BLaER1 (cell line): Measurements from ENCODE around the gene DUOX1.
"Not testable (repeated sequence)": the region's sequence is repeated elsewhere in the genome, so short reads cannot be mapped to it uniquely, and the experiment has no call there.

Experiments
- H3K27ac ChIP-seq: shearing (Covaris generic); formaldehyde crosslinking; 2 replicates; pipeline ENCODE4 v1.8.1; 2022
- H3K27me3 ChIP-seq: shearing (Covaris generic); formaldehyde crosslinking; 2 replicates; pipeline ENCODE4 v1.8.1; 2022
- H3K36me3 ChIP-seq: shearing (Covaris generic); formaldehyde crosslinking; 2 replicates; pipeline ENCODE4 v1.8.1; 2022
- H3K4me1 ChIP-seq: shearing (Covaris generic); formaldehyde crosslinking; 2 replicates; pipeline ENCODE4 v1.8.1; 2022
- H3K4me2 ChIP-seq: shearing (Covaris generic); formaldehyde crosslinking; 2 replicates; pipeline ENCODE4 v1.8.1; 2022
- H3K4me3 ChIP-seq: shearing (Covaris generic); formaldehyde crosslinking; 2 replicates; pipeline ENCODE4 v1.8.1; 2022
- H3K9ac ChIP-seq: shearing (Covaris generic); formaldehyde crosslinking; 2 replicates; pipeline ENCODE4 v1.8.1; 2022
- H3K9me3 ChIP-seq: shearing (Covaris generic); formaldehyde crosslinking; 2 replicates; pipeline ENCODE4 v1.8.1; 2022
- H4K20me1 ChIP-seq: shearing (Covaris generic); formaldehyde crosslinking; 2 replicates; pipeline ENCODE4 v1.8.1; 2022
- Cebpa-rat ChIP-seq: shearing (Covaris generic); IDR thresholded peaks from 2 replicates; pipeline ENCODE4 v1.8.1; 2022

DUOX1 gene

GRCh38 chr15:45132844-45133560 lies 3.2 kb downstream of the DUOX1 start:
- Histone ChIP-seq H3K9me3 (peaks cover 6% of the 10 kb centered on the region; the same call in 1 of the 2 replicates), H3K27me3 (0 out of 2 replicates have a peak, but pooled peaks cover 8% of the 10 kb centered on the region), H4K20me1 (no peaks in the 10 kb centered on the region), H3K9ac (no peak overlapping the region), H3K4me3 (no peak overlapping the region), H3K4me1 (peaks cover 7% of the 10 kb centered on the region; the same call in 1 of the 2 replicates), H3K27ac (no peak overlapping the region), H3K4me2 (no peak overlapping the region), H3K36me3 (no peaks in the 10 kb centered on the region)
- no peak for TF ChIP-seq Cebpa-rat

GRCh38 chr15:45133561-45133920 lies 3.7 kb downstream of the DUOX1 start:
- no peak for TF ChIP-seq Cebpa-rat

GRCh38 chr15:45134046-45134445 lies 4.3 kb downstream of the DUOX1 start:
- TF ChIP-seq Cebpa-rat, result no peak
- Histone ChIP-seq H3K9ac (no peak overlapping the region), H3K4me1 (peaks cover 7% of the 10 kb centered on the region; the same call in 1 of the 2 replicates), H4K20me1 (no peaks in the 10 kb centered on the region), H3K4me2 (no peak overlapping the region), H3K9me3 (peaks cover 6% of the 10 kb centered on the region; the same call in 1 of the 2 replicates), H3K27me3 (0 out of 2 replicates have a peak, but pooled peaks cover 5% of the 10 kb centered on the region), H3K36me3 (no peaks in the 10 kb centered on the region), H3K4me3 (no peak overlapping the region), H3K27ac (no peak overlapping the region)

More at GRCh38 chr15:45133561-45133920, 3.7 kb downstream of the DUOX1 start:
- Histone ChIP-seq H3K27ac (no peak overlapping the region), H3K9me3 (peaks cover 6% of the 10 kb centered on the region; the same call in 1 of the 2 replicates), H3K4me2 (no peak overlapping the region), H3K4me1 (peaks cover 7% of the 10 kb centered on the region; the same call in 1 of the 2 replicates), H4K20me1 (no peaks in the 10 kb centered on the region), H3K36me3 (no peaks in the 10 kb centered on the region), H3K4me3 (no peak overlapping the region), H3K9ac (no peak overlapping the region), H3K27me3 (0 out of 2 replicates have a peak, but pooled peaks cover 8% of the 10 kb centered on the region)

- 0 out of 2 replicates have a peak, but pooled peaks cover 4% of the 10 kb centered on the region for H3K27me3 ChIP-seq
- H3K4me2 ChIP-seq, result no peak overlapping the region
- no peak overlapping the region for H3K9ac ChIP-seq
- H3K36me3 ChIP-seq, result no peaks in the 10 kb centered on the region
- H3K4me3 ChIP-seq, result no peak overlapping the region
- TF ChIP-seq Cebpa-rat, result no peak
- H4K20me1 ChIP-seq, result no peaks in the 10 kb centered on the region
- peaks cover 6% of the 10 kb centered on the region; the same call in 1 of the 2 replicates for H3K9me3 ChIP-seq
- peaks cover 7% of the 10 kb centered on the region; the same call in 1 of the 2 replicates for H3K4me1 ChIP-seq
- no peak overlapping the region for H3K27ac ChIP-seq
These were observed 5.1 kb downstream of the DUOX1 start for GRCh38 chr15:45134682-45135604.

DNA sequence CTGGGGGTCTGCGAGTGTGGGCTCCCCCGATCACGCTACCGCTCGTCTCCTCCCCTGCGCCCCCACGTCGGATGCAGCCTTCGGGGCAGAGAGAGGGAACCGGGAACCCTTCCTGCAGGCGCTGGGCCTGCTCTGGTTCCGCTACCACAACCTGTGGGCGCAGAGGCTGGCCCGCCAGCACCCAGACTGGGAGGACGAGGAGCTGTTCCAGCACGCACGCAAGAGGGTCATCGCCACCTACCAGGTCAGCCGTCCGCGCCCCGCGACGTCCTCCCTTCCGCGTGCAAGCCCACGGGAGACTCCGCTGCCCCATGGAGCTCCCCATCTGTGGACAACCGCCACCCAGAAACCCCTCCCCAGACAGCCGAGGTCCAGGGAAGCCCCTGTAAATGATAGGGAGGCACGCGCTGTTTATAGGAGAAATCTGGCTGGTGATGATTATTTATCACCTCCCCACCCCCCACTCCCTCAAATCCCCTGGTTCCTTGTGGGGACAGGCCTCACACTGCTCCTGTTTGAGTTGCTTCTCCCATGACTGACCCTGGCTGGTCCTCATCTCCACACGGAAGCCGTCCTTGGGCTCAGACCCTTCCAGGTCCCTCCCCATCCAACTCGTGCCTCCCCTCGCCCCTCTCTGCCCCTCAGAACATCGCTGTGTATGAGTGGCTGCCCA lies 6.0 kb downstream of the DUOX1 start:
- not testable (repeated sequence) for H3K36me3 ChIP-seq, H3K4me1 ChIP-seq, H4K20me1 ChIP-seq, H3K9ac ChIP-seq, H3K9me3 ChIP-seq, H3K4me3 ChIP-seq, H3K27me3 ChIP-seq, H3K27ac ChIP-seq
- H3K4me2 ChIP-seq, result 0 out of 2 replicates have a peak overlapping the region, but pooled peaks have one; percentile 28

DNA sequence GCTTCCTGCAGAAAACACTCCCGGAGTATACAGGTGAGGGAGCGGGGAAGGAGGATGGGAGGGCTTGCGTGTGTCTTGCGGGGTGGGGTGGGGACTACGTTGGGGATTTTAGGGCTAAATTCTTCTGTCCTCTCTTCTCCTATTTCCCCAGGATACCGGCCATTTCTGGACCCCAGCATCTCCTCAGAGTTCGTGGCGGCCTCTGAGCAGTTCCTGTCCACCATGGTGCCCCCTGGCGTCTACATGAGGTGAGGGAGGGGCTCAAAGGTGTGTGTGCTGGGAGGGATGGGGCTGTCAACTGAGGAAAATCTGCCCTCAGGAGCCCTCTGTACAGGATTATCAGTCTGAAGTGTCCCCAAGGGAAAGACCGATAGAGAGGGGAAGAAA lies 6.6 kb downstream of the DUOX1 start:
- Histone ChIP-seq H3K27me3 (0 out of 2 replicates have a peak, but pooled peaks cover 4% of the 10 kb centered on the region), H3K4me3 (no peak overlapping the region)

GRCh38 chr15:45137703-45138102 lies 7.9 kb downstream of the DUOX1 start:
- no peak overlapping the region for H3K27ac ChIP-seq
- no peaks in the 10 kb centered on the region for H4K20me1 ChIP-seq
- no peaks in the 10 kb centered on the region for H3K36me3 ChIP-seq
- H3K9me3 ChIP-seq, result peaks cover 6% of the 10 kb centered on the region; the same call in 1 of the 2 replicates
- H3K4me3 ChIP-seq, result no peak overlapping the region
- no peak for TF ChIP-seq Cebpa-rat
- no peak overlapping the region for H3K9ac ChIP-seq
- H3K4me1 ChIP-seq, result peaks cover 25% of the 10 kb centered on the region
- H3K4me2 ChIP-seq, result no peak overlapping the region
- H3K27me3 ChIP-seq, result 0 out of 2 replicates have a peak, but pooled peaks cover 4% of the 10 kb centered on the region

More for the DNA sequence above, 6.6 kb downstream of the DUOX1 start:
- H3K27ac ChIP-seq, result no peak overlapping the region
- H3K4me1 ChIP-seq, result peaks cover 12% of the 10 kb centered on the region
- H3K36me3 ChIP-seq, result no peaks in the 10 kb centered on the region
- no peak overlapping the region for H3K9ac ChIP-seq
- no peak for TF ChIP-seq Cebpa-rat
- H4K20me1 ChIP-seq, result no peaks in the 10 kb centered on the region
- peak overlapping the region; percentile 28; the same call in 1 of the 2 replicates for H3K4me2 ChIP-seq
- peaks cover 6% of the 10 kb centered on the region; the same call in 1 of the 2 replicates for H3K9me3 ChIP-seq

GRCh38 chr15:45138814-45139765 lies 9.3 kb downstream of the DUOX1 start:
- no peak overlapping the region for H3K4me2 ChIP-seq
- TF ChIP-seq Cebpa-rat, result no peak

More at GRCh38 chr15:45138814-45139765, 9.3 kb downstream of the DUOX1 start:
- Histone ChIP-seq H4K20me1 (no peaks in the 10 kb centered on the region), H3K4me1 (peaks cover 31% of the 10 kb centered on the region), H3K4me3 (no peak overlapping the region), H3K9ac (no peak overlapping the region), H3K27me3 (0 out of 2 replicates have a peak, but pooled peaks cover 4% of the 10 kb centered on the region), H3K27ac (no peak overlapping the region), H3K36me3 (no peaks in the 10 kb centered on the region), H3K9me3 (peaks cover 6% of the 10 kb centered on the region; the same call in 1 of the 2 replicates)
